ENCODE measurements around the gene SLC50A1.

SLC50A1 gene

GRCh38 chr1:155169541-155169940 is 33.9 kb downstream of the SLC50A1 start:
- Histone ChIP-seq H3K4me2 (ENCODE audit: low read depth, low read length, poor library complexity, severe bottlenecking) (no peak overlapping the region), H3K9me3 (ENCODE audit: insufficient read depth, low read length) (no peaks in the 10 kb centered on the region), H3K36me3 (ENCODE audit: low read length) (no peaks in the 10 kb centered on the region), H3F3A (ENCODE audit: insufficient read depth) (no peaks in the 10 kb centered on the region; the same call in 1 of the 2 replicates), H3K79me2 (ENCODE audit: insufficient read depth, low read length) (peaks cover 14% of the 10 kb centered on the region), H4K20me1 (ENCODE audit: low read depth, low read length) (no peaks in the 10 kb centered on the region), H3K27ac (ENCODE audit: low read depth, low read length) (no peak overlapping the region), H3K9ac (ENCODE audit: low read length) (no peak overlapping the region), H3K9me2 (replicated peaks; ENCODE audit: insufficient read depth, low read length) (no peaks in the 10 kb centered on the region), H3K4me3 (ENCODE audit: insufficient read depth, low read length, poor library complexity, severe bottlenecking) (no peak overlapping the region), H3K27me3 (ENCODE audit: low read length) (no peaks in the 10 kb centered on the region), H2AFZ (ENCODE audit: low read depth, low read length, severe bottlenecking) (no peak overlapping the region)
- TF ChIP-seq CTCF (IDR thresholded peaks at IDR 0.05; ENCODE audit: insufficient read depth, low read length, poor library complexity, severe bottlenecking) (no peak), EZH2phosphoT487 (conservative IDR thresholded peaks at IDR 0.05; ENCODE audit: low read length) (no peak)

GRCh38 chr1:155170101-155170785 is 34.6 kb downstream of the SLC50A1 start:
- H3K9me2 ChIP-seq (replicated peaks; ENCODE audit: insufficient read depth, low read length), result no peaks in the 10 kb centered on the region
- no peak overlapping the region for H2AFZ ChIP-seq (ENCODE audit: low read depth, low read length, severe bottlenecking)
- H3K79me2 ChIP-seq (ENCODE audit: insufficient read depth, low read length), result peaks cover 14% of the 10 kb centered on the region
- no peaks in the 10 kb centered on the region for H3K36me3 ChIP-seq (ENCODE audit: low read length)
- TF ChIP-seq EZH2phosphoT487 (conservative IDR thresholded peaks at IDR 0.05; ENCODE audit: low read length), result no peak
- no peak overlapping the region for H3K9ac ChIP-seq (ENCODE audit: low read length)
- H3K27ac ChIP-seq (ENCODE audit: low read depth, low read length), result no peak overlapping the region
- H3K4me2 ChIP-seq (ENCODE audit: low read depth, low read length, poor library complexity, severe bottlenecking), result no peak overlapping the region
- no peak overlapping the region for H3K4me3 ChIP-seq (ENCODE audit: insufficient read depth, low read length, poor library complexity, severe bottlenecking)
- no peaks in the 10 kb centered on the region for H4K20me1 ChIP-seq (ENCODE audit: low read depth, low read length)
- no peaks in the 10 kb centered on the region for H3K9me3 ChIP-seq (ENCODE audit: insufficient read depth, low read length)
- no peaks in the 10 kb centered on the region for H3K27me3 ChIP-seq (ENCODE audit: low read length)
- H3F3A ChIP-seq (ENCODE audit: insufficient read depth), result no peaks in the 10 kb centered on the region; the same call in 1 of the 2 replicates

DNA sequence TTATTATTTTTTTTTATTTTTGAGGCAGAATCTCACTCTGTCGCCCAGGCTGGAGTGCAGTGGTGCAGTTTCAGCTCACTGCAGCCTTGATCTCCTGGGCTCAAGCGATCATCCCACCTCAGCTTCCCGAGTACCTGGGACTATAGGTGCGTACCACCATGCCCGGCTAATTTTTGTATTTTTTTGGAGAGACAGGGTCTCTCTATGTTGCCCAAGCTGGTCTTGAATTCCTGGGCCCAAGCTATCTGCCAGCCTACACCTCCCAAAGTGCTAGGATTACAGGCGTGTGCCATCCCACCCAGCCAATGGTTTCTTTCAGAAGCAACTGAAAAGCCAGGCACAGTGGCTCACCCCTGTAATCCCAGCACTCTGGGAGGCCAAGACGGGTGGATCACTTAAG is 35.2 kb downstream of the SLC50A1 start:
- Histone ChIP-seq H3K36me3 (ENCODE audit: low read length) (no peaks in the 10 kb centered on the region), H4K20me1 (ENCODE audit: low read depth, low read length) (no peaks in the 10 kb centered on the region), H3K79me2 (ENCODE audit: insufficient read depth, low read length) (peaks cover 14% of the 10 kb centered on the region), H3K9me2 (replicated peaks; ENCODE audit: insufficient read depth, low read length) (no peaks in the 10 kb centered on the region), H3K9ac (ENCODE audit: low read length) (no peak overlapping the region), H3K27me3 (ENCODE audit: low read length) (no peaks in the 10 kb centered on the region), H2AFZ (ENCODE audit: low read depth, low read length, severe bottlenecking) (no peak overlapping the region), H3K4me3 (ENCODE audit: insufficient read depth, low read length, poor library complexity, severe bottlenecking) (no peak overlapping the region), H3K27ac (ENCODE audit: low read depth, low read length) (no peak overlapping the region), H3K4me2 (ENCODE audit: low read depth, low read length, poor library complexity, severe bottlenecking) (no peak overlapping the region), H3K9me3 (ENCODE audit: insufficient read depth, low read length) (no peaks in the 10 kb centered on the region), H3F3A (ENCODE audit: insufficient read depth) (no peaks in the 10 kb centered on the region; the same call in none of the 2 replicates)
- TF ChIP-seq CTCF (IDR thresholded peaks at IDR 0.05; ENCODE audit: insufficient read depth, low read length, poor library complexity, severe bottlenecking) (no peak), EZH2phosphoT487 (conservative IDR thresholded peaks at IDR 0.05; ENCODE audit: low read length) (no peak)
